SK-N-MC (cell line): Measurements from ENCODE around the gene PRKN.
"Not testable (repeated sequence)": the region's sequence is repeated elsewhere in the genome, so short reads cannot be mapped to it uniquely, and the experiment has no call there.

Experiments
- DNase-seq: peaks from one replicate; pipeline ENCODE4 v3.0.0-alpha.2; 2011; ENCODE audit warnings: low read depth, low spot score
- H3K27ac ChIP-seq: fragments of 200-600 bp; sonication (generic); 2 replicates; pipeline ENCODE4 v1.5.1; 2016; ENCODE audit warnings: mixed run types
- H3K36me3 ChIP-seq: fragments of 200-600 bp; sonication (generic); 2 replicates; pipeline ENCODE4 v1.6.1; 2017; ENCODE audit warnings: antibody characterized with exemption, low read length, mixed read lengths; ENCODE audit not compliant: insufficient read depth
- H3K4me3 ChIP-seq: fragments of 200-600 bp; sonication (generic); 2 replicates; pipeline ENCODE4 v1.5.1; 2016
- H3K9ac ChIP-seq: fragments of 200-600 bp; sonication (generic); 2 replicates; pipeline ENCODE4 v1.8.0; 2017; ENCODE audit warnings: mixed run types, mixed read lengths; ENCODE audit not compliant: insufficient read length
- H3K9me3 ChIP-seq: fragments of 200-600 bp; sonication (generic); 2 replicates; pipeline ENCODE4 v1.6.1; 2017; ENCODE audit warnings: low read depth, mild to moderate bottlenecking, antibody characterized with exemption, low read length, moderate library complexity, mixed read lengths
- EZH2 ChIP-seq: fragments of 200-600 bp; sonication (generic); IDR thresholded peaks from one replicate; pipeline ENCODE4 v1.6.1; 2017; ENCODE audit warnings: antibody characterized with exemption
- FOXP2 ChIP-seq: optimal IDR thresholded peaks from 2 replicates; pipeline ENCODE3; 2011; ENCODE audit warnings: mild to moderate bottlenecking, moderate library complexity; ENCODE audit not compliant: insufficient read depth; ENCODE audit errors: extremely low read length, control extremely low read depth
- POLR2AphosphoS5 ChIP-seq: IDR thresholded peaks from 2 replicates; pipeline ENCODE4 v1.6.1; 2012; ENCODE audit warnings: mild to moderate bottlenecking, low read depth, low read length, borderline replicate concordance

Gene PRKN

GRCh38 chr6:162688751-162689345, 38.7 kb downstream of the PRKN start:
- no peak for DNase-seq
- no peak for TF ChIP-seq EZH2
- no peak for TF ChIP-seq FOXP2
- TF ChIP-seq POLR2AphosphoS5, result no peak
- no peaks in the 10 kb centered on the region for H3K36me3 ChIP-seq
- H3K9ac ChIP-seq, result no peak overlapping the region
- no peak overlapping the region for H3K27ac ChIP-seq
- no peak overlapping the region for H3K4me3 ChIP-seq
- no peaks in the 10 kb centered on the region for H3K9me3 ChIP-seq

DNA sequence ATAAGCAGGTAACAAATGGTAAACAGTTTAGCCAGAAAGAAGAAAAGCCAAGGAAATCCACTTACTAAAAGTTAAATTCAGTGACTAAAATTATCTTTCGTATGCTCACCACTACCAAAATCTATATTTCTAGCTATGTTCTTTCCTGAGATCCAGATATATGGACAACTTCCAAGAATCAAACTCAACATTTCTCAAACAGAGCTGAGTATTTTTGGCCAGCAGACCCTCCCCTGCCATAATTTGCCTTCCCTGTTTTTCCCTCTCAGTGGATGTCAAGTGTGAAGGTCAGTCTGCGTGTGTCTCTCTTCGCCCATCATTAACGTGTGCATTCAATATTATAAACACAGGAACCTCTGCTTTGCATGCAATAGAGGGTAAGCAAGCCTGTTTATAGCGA, 42.0 kb downstream of the PRKN start:
- no peak overlapping the region for H3K9ac ChIP-seq
- TF ChIP-seq POLR2AphosphoS5 (no peak), FOXP2 (no peak), EZH2 (no peak)
- DNase-seq, result no peak

GRCh38 chr6:162684961-162685360, 42.6 kb downstream of the PRKN start:
- Histone ChIP-seq H3K9ac (no peak overlapping the region), H3K27ac (no peak overlapping the region), H3K4me3 (no peak overlapping the region), H3K36me3 (no peaks in the 10 kb centered on the region), H3K9me3 (no peaks in the 10 kb centered on the region)
- TF ChIP-seq POLR2AphosphoS5, result no peak
- TF ChIP-seq EZH2, result no peak
- TF ChIP-seq FOXP2, result no peak
- no peak for DNase-seq

More for the DNA sequence above, 42.0 kb downstream of the PRKN start:
- H3K36me3 ChIP-seq, result no peaks in the 10 kb centered on the region
- no peaks in the 10 kb centered on the region for H3K9me3 ChIP-seq
- no peak overlapping the region for H3K27ac ChIP-seq
- no peak overlapping the region for H3K4me3 ChIP-seq

DNA sequence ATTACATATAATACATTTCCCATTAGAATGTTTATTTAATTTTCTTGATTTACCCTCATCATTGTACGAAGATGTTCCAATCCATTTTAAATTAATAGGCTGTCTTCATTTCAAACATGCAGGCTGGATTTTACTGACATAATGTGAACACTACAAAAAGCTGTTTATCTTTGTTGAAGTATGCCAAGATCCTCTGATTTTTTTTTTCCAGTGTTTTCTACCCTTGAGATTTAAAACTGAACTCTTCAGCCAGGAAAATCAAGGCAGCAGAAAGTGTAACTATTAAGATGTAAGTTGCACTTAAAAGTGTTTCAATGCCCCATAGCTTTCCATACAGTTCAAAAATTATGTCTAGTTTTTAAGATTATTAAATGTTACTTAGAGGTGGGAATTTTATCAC, 43.5 kb downstream of the PRKN start:
- no peak for DNase-seq
- Histone ChIP-seq H3K4me3 (no peak overlapping the region), H3K9ac (no peak overlapping the region), H3K27ac (no peak overlapping the region), H3K36me3 (no peaks in the 10 kb centered on the region), H3K9me3 (no peaks in the 10 kb centered on the region)
- no peak for TF ChIP-seq FOXP2

DNA sequence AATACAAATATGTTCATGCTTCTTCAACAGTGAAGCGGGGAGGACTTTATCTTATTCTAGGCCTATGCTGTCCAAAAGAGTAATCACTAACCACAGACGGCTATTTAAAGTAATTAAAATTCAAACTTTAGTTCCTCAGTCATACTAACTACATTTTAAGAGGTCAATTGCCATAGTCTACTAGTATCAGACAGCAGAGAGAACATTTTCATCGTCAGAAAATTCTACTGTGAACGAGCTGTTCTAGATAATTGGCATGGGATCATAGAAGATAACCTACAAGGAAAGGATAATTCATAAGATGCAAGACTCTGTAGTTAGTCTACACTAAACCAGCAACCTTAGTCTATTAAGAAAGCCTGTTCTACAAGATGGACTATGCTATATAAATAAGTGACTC, 44.4 kb downstream of the PRKN start:
- no peaks in the 10 kb centered on the region for H3K36me3 ChIP-seq
- H3K4me3 ChIP-seq, result no peak overlapping the region
- no peak overlapping the region for H3K27ac ChIP-seq
- no peak for DNase-seq
- H3K9ac ChIP-seq, result no peak overlapping the region
- no peak for TF ChIP-seq POLR2AphosphoS5
- TF ChIP-seq EZH2, result no peak
- no peak for TF ChIP-seq FOXP2
- H3K9me3 ChIP-seq, result no peaks in the 10 kb centered on the region

- no peak for TF ChIP-seq FOXP2
- TF ChIP-seq EZH2, result no peak
- TF ChIP-seq POLR2AphosphoS5, result no peak
- no peak overlapping the region for H3K27ac ChIP-seq
- no peak overlapping the region for H3K9ac ChIP-seq
- DNase-seq, result no peak
- no peak overlapping the region for H3K4me3 ChIP-seq
- H3K36me3 ChIP-seq, result no peaks in the 10 kb centered on the region
- H3K9me3 ChIP-seq, result no peaks in the 10 kb centered on the region
Measured at GRCh38 chr6:162681447-162681846, 46.1 kb downstream of the PRKN start.

- no peak for DNase-seq
- Histone ChIP-seq H3K27ac (no peak overlapping the region), H3K9me3 (no peaks in the 10 kb centered on the region), H3K4me3 (no peak overlapping the region), H3K36me3 (no peaks in the 10 kb centered on the region), H3K9ac (no peak overlapping the region)
- no peak for TF ChIP-seq EZH2
- TF ChIP-seq FOXP2, result no peak
- no peak for TF ChIP-seq POLR2AphosphoS5
Measured at GRCh38 chr6:162680871-162681270, 46.7 kb downstream of the PRKN start.

- H3K4me3 ChIP-seq, result no peak overlapping the region
- H3K9me3 ChIP-seq, result no peaks in the 10 kb centered on the region
- H3K27ac ChIP-seq, result no peak overlapping the region
- H3K9ac ChIP-seq, result no peak overlapping the region
- no peak for DNase-seq
- H3K36me3 ChIP-seq, result no peaks in the 10 kb centered on the region
- TF ChIP-seq EZH2, result no peak
- TF ChIP-seq POLR2AphosphoS5, result no peak
- no peak for TF ChIP-seq FOXP2
Measured at GRCh38 chr6:162680367-162680766, 47.2 kb downstream of the PRKN start.

GRCh38 chr6:162679681-162680080, 47.9 kb downstream of the PRKN start:
- no peak for TF ChIP-seq EZH2
- no peak for TF ChIP-seq POLR2AphosphoS5
- no peak for TF ChIP-seq FOXP2
- no peak for DNase-seq
- Histone ChIP-seq H3K9ac (no peak overlapping the region), H3K9me3 (no peaks in the 10 kb centered on the region), H3K4me3 (no peak overlapping the region), H3K27ac (no peak overlapping the region), H3K36me3 (no peaks in the 10 kb centered on the region)

DNA sequence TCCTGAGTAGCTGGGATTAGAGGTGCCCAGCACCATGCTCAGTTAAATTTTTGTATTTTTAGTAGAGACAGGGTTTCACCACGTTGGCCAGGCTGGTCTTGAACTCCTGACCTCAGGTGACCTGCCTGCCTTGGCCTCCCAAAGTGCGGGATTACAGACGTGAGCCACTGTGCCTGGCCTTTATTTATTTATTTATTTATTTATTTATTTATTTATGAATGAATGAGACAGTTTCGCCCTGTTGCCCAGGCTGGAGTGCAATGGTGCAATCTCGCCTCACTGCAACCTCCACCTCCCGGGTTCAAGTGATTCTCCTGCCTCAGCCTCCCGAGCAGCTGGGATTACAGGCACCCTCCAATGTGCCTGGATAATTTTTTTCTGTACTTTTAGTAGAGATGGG, 48.7 kb downstream of the PRKN start:
- H3K9ac ChIP-seq, H3K36me3 ChIP-seq, H3K27ac ChIP-seq, H3K9me3 ChIP-seq, H3K4me3 ChIP-seq, DNase-seq: not testable (repeated sequence)
